Measurements from ENCODE around the gene SNAI3. TPM values are rescaled to one million over a fixed set of nuclear protein-coding genes. Genes with fewer than 3 reads are reported as not detected.
"Not testable (repeated sequence)": the region's sequence is repeated elsewhere in the genome, so short reads cannot be mapped to it uniquely, and the experiment has no call there.

Gene SNAI3
- total RNA-seq, 8 experiments from 2014 or later: 1.3 to 4.3 (median 2.4) TPM

GRCh38 chr16:88678224-88678979 lies 7.9 kb downstream of the SNAI3 start:
- peak in 2 of 8 experiments; percentile 15 to 68 for ATAC-seq (replicated peaks in 6 of 8)
- Histone ChIP-seq H3K27ac (no peak overlapping the region), H3K4me3 (no peak overlapping the region), H3K4me1 (replicated peaks in 1 of 2) (no peaks in the 10 kb centered on the region)
- in situ Hi-C loops (cut with MboI; ENCODE audit: low pct_unique_long_range_greater_than_20kb in 2 of 9, low sequenced_read_pairs in 9 of 9, unreplicated experiment in 9 of 9): no loop called here
- 3 to 75% (median 20%) methylated on average over 1 to 5 of the region's 32 CpGs; no CpG with 5 or more reads in 7 of the 10 experiments for WGBS, 10 experiments

- Histone ChIP-seq H3K27ac (no peak overlapping the region), H3K4me1 (replicated peaks in 1 of 2) (no peaks in the 10 kb centered on the region), H3K4me3 (no peak overlapping the region)
- WGBS, 10 experiments: 76 to 100% methylated on average over 1 to 6 of the region's 13 CpGs; no CpG with 5 or more reads in 8 of the 10 experiments
- peak in 1 of 8 experiments; percentile 10 for ATAC-seq (replicated peaks in 6 of 8)
- in situ Hi-C loops (cut with MboI; ENCODE audit: low pct_unique_long_range_greater_than_20kb in 2 of 9, low sequenced_read_pairs in 9 of 9, unreplicated experiment in 9 of 9): no loop called here
Measured at GRCh38 chr16:88677721-88678120, 8.6 kb downstream of the SNAI3 start.

- Histone ChIP-seq H3K27ac (no peak overlapping the region), H3K4me1 (replicated peaks in 1 of 2) (no peaks in the 10 kb centered on the region), H3K4me3 (no peak overlapping the region)
- in situ Hi-C loops (cut with MboI; ENCODE audit: low pct_unique_long_range_greater_than_20kb in 2 of 9, low sequenced_read_pairs in 9 of 9, unreplicated experiment in 9 of 9): no loop called here
- no peak for ATAC-seq (replicated peaks in 6 of 8)
- WGBS, 10 experiments: 87 to 100% (median 90%) methylated on average over 1 to 8 of the region's 22 CpGs; no CpG with 5 or more reads in 5 of the 10 experiments
Measured at GRCh38 chr16:88676502-88677242, 9.6 kb downstream of the SNAI3 start.

- WGBS, 10 experiments: 81 to 100% (median 94%) methylated on average over 1 to 8 of the region's 19 CpGs; no CpG with 5 or more reads in 3 of the 10 experiments
- Histone ChIP-seq H3K27ac (no peak overlapping the region), H3K4me1 (replicated peaks in 1 of 2) (no peaks in the 10 kb centered on the region), H3K4me3 (no peak overlapping the region)
- in situ Hi-C loops (cut with MboI; ENCODE audit: low pct_unique_long_range_greater_than_20kb in 2 of 9, low sequenced_read_pairs in 9 of 9, unreplicated experiment in 9 of 9): no loop called here
- no peak for ATAC-seq (replicated peaks in 6 of 8)
Measured at GRCh38 chr16:88673716-88674379, 12.5 kb downstream of the SNAI3 start.

GRCh38 chr16:88672776-88673175 lies 13.5 kb downstream of the SNAI3 start:
- in situ Hi-C loops (cut with MboI; ENCODE audit: low pct_unique_long_range_greater_than_20kb in 2 of 9, low sequenced_read_pairs in 9 of 9, unreplicated experiment in 9 of 9): no loop called here
- H3K4me3 ChIP-seq: no peak overlapping the region
- no peaks in the 10 kb centered on the region for H3K4me1 ChIP-seq (replicated peaks in 1 of 2)
- ATAC-seq (replicated peaks in 6 of 8): peak in 2 of 8 experiments; percentile 22 to 50
- 0 to 93% (median 80%) methylated on average over 1 to 3 of the region's 11 CpGs; no CpG with 5 or more reads in 5 of the 10 experiments for WGBS, 10 experiments
- no peak overlapping the region for H3K27ac ChIP-seq

- ATAC-seq (replicated peaks in 6 of 8): peak in 1 of 8 experiments; percentile 14
- Histone ChIP-seq H3K4me1 (replicated peaks in 1 of 2) (no peaks in the 10 kb centered on the region), H3K27ac (no peak overlapping the region), H3K4me3 (no peak overlapping the region)
- 76 to 100% (median 88%) methylated on average over 2 to 8 of the region's 23 CpGs; no CpG with 5 or more reads in 5 of the 10 experiments for WGBS, 10 experiments
- in situ Hi-C loops (cut with MboI; ENCODE audit: low pct_unique_long_range_greater_than_20kb in 2 of 9, low sequenced_read_pairs in 9 of 9, unreplicated experiment in 9 of 9): no loop called here
Measured at GRCh38 chr16:88671806-88672205, 14.5 kb downstream of the SNAI3 start.

- H3K4me3 ChIP-seq: no peak overlapping the region
- ATAC-seq (replicated peaks in 6 of 8): no peak
- 42 to 100% (median 78%) methylated on average over 2 to 9 of the region's 10 CpGs; no CpG with 5 or more reads in 4 of the 10 experiments for WGBS, 10 experiments
- no peak overlapping the region for H3K27ac ChIP-seq
- no peaks in the 10 kb centered on the region for H3K4me1 ChIP-seq (replicated peaks in 1 of 2)
- in situ Hi-C loops (cut with MboI; ENCODE audit: low pct_unique_long_range_greater_than_20kb in 2 of 9, low sequenced_read_pairs in 9 of 9, unreplicated experiment in 9 of 9): no loop called here
Measured at GRCh38 chr16:88669980-88670379, 16.3 kb downstream of the SNAI3 start.

GRCh38 chr16:88669493-88669892 lies 16.8 kb downstream of the SNAI3 start:
- H3K4me1 ChIP-seq (replicated peaks in 1 of 2); in situ Hi-C loops (cut with MboI; ENCODE audit: low pct_unique_long_range_greater_than_20kb in 2 of 9, low sequenced_read_pairs in 9 of 9, unreplicated experiment in 9 of 9); H3K4me3 ChIP-seq; H3K27ac ChIP-seq; ATAC-seq (replicated peaks in 6 of 8): not testable (repeated sequence)
- WGBS, 10 experiments: 78 to 100% (median 92%) methylated on average over 1 to 4 of the region's 8 CpGs; no CpG with 5 or more reads in 3 of the 10 experiments

- peaks cover 3 to 4% of the 10 kb centered on the region in 2 donors for H3K4me1 ChIP-seq (replicated peaks in 1 of 2)
- no peak for ATAC-seq (replicated peaks in 6 of 8)
- H3K4me3 ChIP-seq: no peak overlapping the region
- H3K27ac ChIP-seq: no peak overlapping the region
- in situ Hi-C loops (cut with MboI; ENCODE audit: low pct_unique_long_range_greater_than_20kb in 2 of 9, low sequenced_read_pairs in 9 of 9, unreplicated experiment in 9 of 9): no loop called here
- WGBS, 10 experiments: 40 to 78% (median 55%) methylated on average over 1 to 3 of the region's 5 CpGs; no CpG with 5 or more reads in 6 of the 10 experiments
Measured at GRCh38 chr16:88667461-88667860, 18.8 kb downstream of the SNAI3 start.

GRCh38 chr16:88665570-88665969 lies 20.7 kb downstream of the SNAI3 start:
- WGBS, 10 experiments: 77 to 100% (median 100%) methylated on average over 1 to 3 of the region's 3 CpGs; no CpG with 5 or more reads in 2 of the 10 experiments
- ATAC-seq (replicated peaks in 6 of 8): no peak
- Histone ChIP-seq H3K27ac (no peak overlapping the region), H3K4me3 (no peak overlapping the region), H3K4me1 (replicated peaks in 1 of 2) (peaks cover 4 to 7% of the 10 kb centered on the region in 2 donors)
- in situ Hi-C loops (cut with MboI; ENCODE audit: low pct_unique_long_range_greater_than_20kb in 2 of 9, low sequenced_read_pairs in 9 of 9, unreplicated experiment in 9 of 9): no loop called here

- ATAC-seq (replicated peaks in 6 of 8): peak in 2 of 8 experiments; percentile 1 to 2
- peaks cover 4 to 7% of the 10 kb centered on the region in 2 donors for H3K4me1 ChIP-seq (replicated peaks in 1 of 2)
- H3K27ac ChIP-seq: no peak overlapping the region
- 23 to 100% (median 83%) methylated on average over 1 to 4 of the region's 4 CpGs; no CpG with 5 or more reads in 1 of the 10 experiments for WGBS, 10 experiments
- in situ Hi-C loops (cut with MboI; ENCODE audit: low pct_unique_long_range_greater_than_20kb in 2 of 9, low sequenced_read_pairs in 9 of 9, unreplicated experiment in 9 of 9): no loop called here
- no peak overlapping the region for H3K4me3 ChIP-seq
Measured at GRCh38 chr16:88665148-88665547, 21.2 kb downstream of the SNAI3 start.

GRCh38 chr16:88662843-88663606 lies 23.3 kb downstream of the SNAI3 start, which contains the start of gene MVD:
Gene MVD, minus strand, starts transcription at chr16:88663091. Its CDS starts 11 bp downstream, at chr16:88663080.
- 0% methylated on average over 12 to 31 of the region's 88 CpGs; no CpG with 5 or more reads in 8 of the 10 experiments for WGBS, 10 experiments
- H3K27ac ChIP-seq: peak within 1 kb of the TSS; percentile 85 to 88
- peaks cover 4 to 7% of the 10 kb centered on the region in 2 donors for H3K4me1 ChIP-seq (replicated peaks in 1 of 2)
- peak; percentile 91 to 96 (median 94) for ATAC-seq (replicated peaks in 6 of 8)
- in situ Hi-C loops (cut with MboI; ENCODE audit: low pct_unique_long_range_greater_than_20kb in 2 of 9, low sequenced_read_pairs in 9 of 9, unreplicated experiment in 9 of 9): no loop called here
- H3K4me3 ChIP-seq: peak within 1 kb of the TSS; percentile 85 to 98 (median 89)

Data from motor neuron (in vitro differentiated cells).